Measurements from ENCODE around the gene KCNJ15. TPM values are rescaled to one million over a fixed set of nuclear protein-coding genes. Genes with fewer than 3 reads are reported as not detected.

Gene KCNJ15
- total RNA-seq, 3 donors from 2014 or later (not counting 1 experiment from before 2014, with no cell fraction given) = 1.9 TPM; not detected in 2

DNA sequence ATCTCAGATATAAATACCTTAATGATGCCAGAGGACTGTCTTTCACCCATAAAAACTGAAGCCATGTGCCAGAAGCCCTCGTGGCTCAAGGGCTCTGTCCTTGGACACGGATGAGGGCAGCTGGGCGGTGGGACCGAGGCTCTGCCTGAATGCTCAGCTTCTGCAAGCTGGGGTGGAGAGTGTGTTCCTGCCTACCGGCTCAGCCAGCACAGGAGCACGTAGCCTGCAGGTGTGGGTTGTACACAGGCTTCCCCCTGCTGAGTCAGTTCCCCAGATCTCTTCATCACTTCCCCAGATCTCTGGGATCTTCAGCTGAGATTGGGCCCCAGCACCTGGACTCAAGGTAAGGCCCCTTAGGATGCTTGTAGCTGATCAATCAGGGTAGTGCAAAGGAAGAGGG, 15.4 kb downstream of the KCNJ15 start:
- no peaks in the 10 kb centered on the region for H3K27me3 ChIP-seq (ENCODE audit: control insufficient read depth, insufficient read depth, low read length)
- H3K9me3 ChIP-seq (ENCODE audit: control insufficient read depth, insufficient read depth, low read length) = no peaks in the 10 kb centered on the region
- Mint-ChIP-seq H3K4me1 (no peaks in the 10 kb centered on the region), H3K9me3 (no peaks in the 10 kb centered on the region), H3K4me3 (no peak overlapping the region), H3K27ac (no peak overlapping the region), H3K27me3 (ENCODE audit: low read depth in 2 of 2) (peaks cover 15 to 20% of the 10 kb centered on the region in 2 donors), H3K36me3 (no peaks in the 10 kb centered on the region)
- no peak for DNase-seq
- intact Hi-C loops (cut with micrococcal nuclease) = no loop called here
- H3K4me3 ChIP-seq (ENCODE audit: low read length) = no peak overlapping the region
- TF ChIP-seq CTCF (IDR thresholded peaks at IDR 0.05) = no peak
- H3K27ac ChIP-seq (ENCODE audit: low read length) = no peak overlapping the region
- WGBS (ENCODE audit: insufficient coverage) = 65% methylated on average over 6 of the region's 6 CpGs
- no peak for ATAC-seq
- H3K4me1 ChIP-seq (ENCODE audit: control insufficient read depth, insufficient read depth, low read length) = no peaks in the 10 kb centered on the region
- no peaks in the 10 kb centered on the region for H3K36me3 ChIP-seq (ENCODE audit: control insufficient read depth, insufficient read depth, low read length)

GRCh38 chr21:38273745-38274542, 17.2 kb downstream of the KCNJ15 start:
- TF ChIP-seq CTCF (IDR thresholded peaks at IDR 0.05) = no peak
- ATAC-seq (peak in 1 of 3 donors; percentile 48), DNase-seq (no peak)
- no peaks in the 10 kb centered on the region for H3K4me1 ChIP-seq (ENCODE audit: control insufficient read depth, insufficient read depth, low read length)
- Mint-ChIP-seq H3K9me3 (peaks cover 0 to 2% of the 10 kb centered on the region in 2 donors), H3K36me3 (no peaks in the 10 kb centered on the region), H3K4me1 (no peaks in the 10 kb centered on the region), H3K27ac (no peak overlapping the region), H3K4me3 (no peak overlapping the region), H3K27me3 (ENCODE audit: low read depth in 2 of 2) (peaks cover 17 to 22% of the 10 kb centered on the region in 2 donors)
- no peaks in the 10 kb centered on the region for H3K36me3 ChIP-seq (ENCODE audit: control insufficient read depth, insufficient read depth, low read length)
- H3K9me3 ChIP-seq (ENCODE audit: control insufficient read depth, insufficient read depth, low read length) = no peaks in the 10 kb centered on the region
- no peak overlapping the region for H3K4me3 ChIP-seq (ENCODE audit: low read length)
- WGBS (ENCODE audit: insufficient coverage) = 73% methylated on average over 8 of the region's 8 CpGs
- no peaks in the 10 kb centered on the region for H3K27me3 ChIP-seq (ENCODE audit: control insufficient read depth, insufficient read depth, low read length)
- intact Hi-C loops (cut with micrococcal nuclease) = no loop called here
- no peak overlapping the region for H3K27ac ChIP-seq (ENCODE audit: low read length)

GRCh38 chr21:38277501-38278131, 20.8 kb downstream of the KCNJ15 start:
- no peaks in the 10 kb centered on the region for H3K9me3 ChIP-seq (ENCODE audit: control insufficient read depth, insufficient read depth, low read length)
- no peaks in the 10 kb centered on the region for H3K4me1 ChIP-seq (ENCODE audit: control insufficient read depth, insufficient read depth, low read length)
- no peaks in the 10 kb centered on the region for H3K36me3 Mint-ChIP-seq
- intact Hi-C loops (cut with micrococcal nuclease) = no loop called here
- DNase-seq (no peak), ATAC-seq (peak in 1 of 3 donors; percentile 67)
- peak overlapping the region; percentile 23 for H3K27ac ChIP-seq (ENCODE audit: low read length)
- 64% methylated on average over 9 of the region's 9 CpGs for WGBS (ENCODE audit: insufficient coverage)
- H3K27ac Mint-ChIP-seq = no peak overlapping the region
- peaks cover 20 to 31% of the 10 kb centered on the region in 2 donors for H3K27me3 Mint-ChIP-seq (ENCODE audit: low read depth in 2 of 2)
- H3K4me3 Mint-ChIP-seq = no peak overlapping the region
- H3K36me3 ChIP-seq (ENCODE audit: control insufficient read depth, insufficient read depth, low read length) = no peaks in the 10 kb centered on the region
- H3K4me1 Mint-ChIP-seq = no peaks in the 10 kb centered on the region
- TF ChIP-seq CTCF (IDR thresholded peaks at IDR 0.05) = no peak
- H3K4me3 ChIP-seq (ENCODE audit: low read length) = no peak overlapping the region
- H3K27me3 ChIP-seq (ENCODE audit: control insufficient read depth, insufficient read depth, low read length) = no peaks in the 10 kb centered on the region
- H3K9me3 Mint-ChIP-seq = peaks cover 0 to 2% of the 10 kb centered on the region in 2 donors
